ENCODE data around the gene SLC44A4.

Gene SLC44A4

GRCh38 chr6:31815025-31815838, 63.6 kb downstream of the SLC44A4 start, which contains the start of the genes HSPA1A and HSPA1L:
TSS of gene HSPA1A (plus strand) at chr6:31815543. CDS start at chr6:31815757, 214 bp downstream.
TSS of gene HSPA1L (minus strand) at chr6:31815283. CDS start at chr6:31811972, 3,311 bp downstream.
- TF ChIP-seq, protein P1, sequence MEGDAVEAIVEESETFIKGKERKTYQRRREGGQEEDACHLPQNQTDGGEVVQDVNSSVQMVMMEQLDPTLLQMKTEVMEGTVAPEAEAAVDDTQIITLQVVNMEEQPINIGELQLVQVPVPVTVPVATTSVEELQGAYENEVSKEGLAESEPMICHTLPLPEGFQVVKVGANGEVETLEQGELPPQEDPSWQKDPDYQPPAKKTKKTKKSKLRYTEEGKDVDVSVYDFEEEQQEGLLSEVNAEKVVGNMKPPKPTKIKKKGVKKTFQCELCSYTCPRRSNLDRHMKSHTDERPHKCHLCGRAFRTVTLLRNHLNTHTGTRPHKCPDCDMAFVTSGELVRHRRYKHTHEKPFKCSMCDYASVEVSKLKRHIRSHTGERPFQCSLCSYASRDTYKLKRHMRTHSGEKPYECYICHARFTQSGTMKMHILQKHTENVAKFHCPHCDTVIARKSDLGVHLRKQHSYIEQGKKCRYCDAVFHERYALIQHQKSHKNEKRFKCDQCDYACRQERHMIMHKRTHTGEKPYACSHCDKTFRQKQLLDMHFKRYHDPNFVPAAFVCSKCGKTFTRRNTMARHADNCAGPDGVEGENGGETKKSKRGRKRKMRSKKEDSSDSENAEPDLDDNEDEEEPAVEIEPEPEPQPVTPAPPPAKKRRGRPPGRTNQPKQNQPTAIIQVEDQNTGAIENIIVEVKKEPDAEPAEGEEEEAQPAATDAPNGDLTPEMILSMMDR (IDR thresholded peaks at IDR 0.05; ENCODE audit: insufficient read depth, low read length, poor library complexity, severe bottlenecking) = no peak
- H3K4me3 ChIP-seq (replicated peaks; ENCODE audit: low read depth, low read length) = peak within 1 kb of the TSS; percentile 57
- no peaks in the 10 kb centered on the region for H3K27me3 ChIP-seq (replicated peaks; ENCODE audit: control insufficient read depth, insufficient read depth, low read length)
- H3K36me3 ChIP-seq (ENCODE audit: control insufficient read depth, insufficient read depth, low read length) = no peaks in the 10 kb centered on the region
- DNase-seq (ENCODE audit: extremely low read depth, insufficient read length) = peak; percentile 79

GRCh38 chr6:31814677-31815024, 64.1 kb downstream of the SLC44A4 start:
- DNase-seq (ENCODE audit: extremely low read depth, insufficient read length) = peak; percentile 66
- Histone ChIP-seq H3K36me3 (ENCODE audit: control insufficient read depth, insufficient read depth, low read length) (no peaks in the 10 kb centered on the region), H3K4me3 (replicated peaks; ENCODE audit: low read depth, low read length) (peak overlapping the region; percentile 57), H3K27me3 (replicated peaks; ENCODE audit: control insufficient read depth, insufficient read depth, low read length) (no peaks in the 10 kb centered on the region)
- TF ChIP-seq, protein P1 (IDR thresholded peaks at IDR 0.05; ENCODE audit: insufficient read depth, low read length, poor library complexity, severe bottlenecking) = no peak

GRCh38 chr6:31813465-31813849, 65.3 kb downstream of the SLC44A4 start:
- no peaks in the 10 kb centered on the region for H3K27me3 ChIP-seq (replicated peaks; ENCODE audit: control insufficient read depth, insufficient read depth, low read length)
- no peak overlapping the region for H3K4me3 ChIP-seq (replicated peaks; ENCODE audit: low read depth, low read length)
- no peaks in the 10 kb centered on the region for H3K36me3 ChIP-seq (ENCODE audit: control insufficient read depth, insufficient read depth, low read length)
- TF ChIP-seq, protein P1 (IDR thresholded peaks at IDR 0.05; ENCODE audit: insufficient read depth, low read length, poor library complexity, severe bottlenecking) = no peak
- no peak for DNase-seq (ENCODE audit: extremely low read depth, insufficient read length)
